Panc1 (cell line): Measurements from ENCODE around the gene KRTAP4-12. TPM values are rescaled to one million over a fixed set of nuclear protein-coding genes. Genes with fewer than 3 reads are reported as not detected.

Experiments
- ATAC-seq: fragments of 200-7000 bp; cut with Tn5 transposase; 2 replicates; pipeline ENCODE4 v1.9.1; 2020; ENCODE audit warnings: mild to moderate bottlenecking, moderate library complexity
- BruUV-seq: library from RNA; stranded (reverse); fragments of 400-500 nt; replicated peaks from 2 replicates; lab custom pipeline; 2021; lab: Mats Ljungman, UMichigan
- CTCF ChIA-PET: fragments of 300-600 bp; sonication (Branson Sonifier 250); formaldehyde crosslinking; loops from one replicate; lab custom pipeline; 2022; ENCODE audit warnings: antibody characterized with exemption; lab: Charles Lee
- POLR2A ChIA-PET: fragments of 300-600 bp; sonication (Branson Sonifier 250); formaldehyde crosslinking; loops from one replicate; lab custom pipeline; 2022; ENCODE audit warnings: antibody characterized with exemption; lab: Charles Lee
- DNase-seq: peaks from one replicate; pipeline ENCODE4 v3.0.0-alpha.2; 2010; ENCODE audit warnings: low read depth, low spot score
- H3K27ac ChIP-seq: 2 replicates; pipeline ENCODE4 v1.5.1; 2011; ENCODE audit warnings: mild to moderate bottlenecking, low read length, inconsistent platforms
- H3K27me3 ChIP-seq: fragments of 200-500 bp; sonication (Bioruptor generic); 2 replicates; pipeline ENCODE4 v1.6.0; 2014; ENCODE audit warnings: low read length, inconsistent platforms; ENCODE audit not compliant: control insufficient read depth, insufficient read depth
- H3K36me3 ChIP-seq: fragments of 200-500 bp; sonication (Bioruptor generic); 2 replicates; pipeline ENCODE4 v1.5.1; 2014; ENCODE audit warnings: inconsistent platforms, mild to moderate bottlenecking, low read length, moderate library complexity; ENCODE audit not compliant: control insufficient read depth, insufficient read depth
- H3K4me1 ChIP-seq: 2 replicates; pipeline ENCODE4 v1.5.1; 2011; ENCODE audit warnings: inconsistent platforms, mild to moderate bottlenecking, low read length, moderate library complexity; ENCODE audit not compliant: control insufficient read depth, insufficient read depth
- H3K4me3 ChIP-seq, 2 experiments: 2 replicates each; pipeline ENCODE4 v1.5.1; 2011 to 2012; ENCODE audit warnings: low read depth in 2 of 2, low read length in 2 of 2, mild to moderate bottlenecking in 2 of 2, inconsistent platforms in 1 of 2, moderate library complexity in 1 of 2
- H3K9me3 ChIP-seq: fragments of 200-500 bp; sonication (Bioruptor generic); 2 replicates; pipeline ENCODE4 v1.5.1; 2014; ENCODE audit warnings: low read depth, mild to moderate bottlenecking, inconsistent platforms, low read length, moderate library complexity; ENCODE audit not compliant: control insufficient read depth, insufficient read depth
- POLR2AphosphoS5 ChIP-seq: IDR thresholded peaks from 2 replicates; pipeline ENCODE4 v1.6.1; 2012; ENCODE audit warnings: mild to moderate bottlenecking, low read depth, low read length, moderate library complexity
- SIN3A ChIP-seq: IDR thresholded peaks from 2 replicates; pipeline ENCODE4 v1.6.1; 2012; ENCODE audit warnings: low read depth, mild to moderate bottlenecking, low read length, moderate library complexity, borderline replicate concordance; ENCODE audit not compliant: insufficient read depth
- TCF7L2 ChIP-seq: IDR thresholded peaks from 2 replicates; pipeline ENCODE4 v1.6.1; 2011; ENCODE audit warnings: mild to moderate bottlenecking, low read depth, low read length, inconsistent platforms
- in situ Hi-C: cut with HindIII; loops from 2 replicates; pipeline ENCODE4 v1.10.0; 2016; ENCODE audit warnings: low sequenced_read_pairs, low pct_unique_long_range_greater_than_20kb
- intact Hi-C: fragments of 100-400 bp; cut with micrococcal nuclease; formaldehyde crosslinking; loops from one replicate; pipeline ENCODE4 v1.10.0; 2022; ENCODE audit not compliant: unreplicated experiment
- total RNA-seq: library from RNA; stranded (reverse); gene quantifications from one replicate; pipeline ENCODE4 v1.2.1, GENCODE V29; 2021; ENCODE audit not compliant: unreplicated experiment
- TF ChIP-seq, protein P1 (sequence below): fragments of 450-650 bp; IDR thresholded peaks from 2 replicates; pipeline ENCODE4 v1.5.1; 2017; ENCODE audit warnings: mild to moderate bottlenecking
- TF ChIP-seq, protein P2 (sequence below), 2 experiments: IDR thresholded peaks; 2 replicates each; pipeline ENCODE4 v1.6.1; 2011 to 2012; ENCODE audit warnings: low read depth in 2 of 2, control low read depth in 1 of 2, low read length in 1 of 2, mild to moderate bottlenecking in 1 of 2, moderate library complexity in 1 of 2; ENCODE audit not compliant: insufficient read depth in 1 of 2

The KRTAP4-12 gene
- total RNA-seq, 1 experiment from 2014 or later, result not detected

DNA sequence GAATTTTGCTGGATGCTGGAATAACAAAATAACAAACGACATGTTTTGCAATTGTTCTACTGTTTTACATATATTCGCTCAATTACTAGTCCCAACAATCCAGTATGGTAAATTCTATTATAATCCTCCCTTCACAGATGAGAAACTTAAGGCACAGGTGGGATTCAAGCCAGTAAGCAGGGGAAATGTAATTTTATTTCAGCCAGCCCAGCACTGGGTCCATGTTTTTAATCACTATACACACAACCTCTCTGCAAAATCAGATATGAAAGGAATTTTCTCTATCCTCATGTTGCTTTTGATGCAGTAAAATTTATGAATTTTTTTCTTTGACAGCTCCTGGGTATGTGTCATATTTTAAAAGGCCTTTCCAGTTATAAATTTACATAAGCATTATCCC is 21.3 kb upstream of the KRTAP4-12 start:
- ChIA-PET POLR2A (no interaction called here), CTCF (no interaction called here)
- Histone ChIP-seq H3K36me3 (no peaks in the 10 kb centered on the region), H3K27me3 (no peaks in the 10 kb centered on the region), H3K4me1 (no peaks in the 10 kb centered on the region), H3K9me3 (no peaks in the 10 kb centered on the region), H3K27ac (no peak overlapping the region), H3K4me3 (no peak overlapping the region)
- no peak for ATAC-seq
- no peak for DNase-seq
- TF ChIP-seq TCF7L2 (no peak), POLR2AphosphoS5 (no peak), SIN3A (no peak)
- TF ChIP-seq, protein P1, sequence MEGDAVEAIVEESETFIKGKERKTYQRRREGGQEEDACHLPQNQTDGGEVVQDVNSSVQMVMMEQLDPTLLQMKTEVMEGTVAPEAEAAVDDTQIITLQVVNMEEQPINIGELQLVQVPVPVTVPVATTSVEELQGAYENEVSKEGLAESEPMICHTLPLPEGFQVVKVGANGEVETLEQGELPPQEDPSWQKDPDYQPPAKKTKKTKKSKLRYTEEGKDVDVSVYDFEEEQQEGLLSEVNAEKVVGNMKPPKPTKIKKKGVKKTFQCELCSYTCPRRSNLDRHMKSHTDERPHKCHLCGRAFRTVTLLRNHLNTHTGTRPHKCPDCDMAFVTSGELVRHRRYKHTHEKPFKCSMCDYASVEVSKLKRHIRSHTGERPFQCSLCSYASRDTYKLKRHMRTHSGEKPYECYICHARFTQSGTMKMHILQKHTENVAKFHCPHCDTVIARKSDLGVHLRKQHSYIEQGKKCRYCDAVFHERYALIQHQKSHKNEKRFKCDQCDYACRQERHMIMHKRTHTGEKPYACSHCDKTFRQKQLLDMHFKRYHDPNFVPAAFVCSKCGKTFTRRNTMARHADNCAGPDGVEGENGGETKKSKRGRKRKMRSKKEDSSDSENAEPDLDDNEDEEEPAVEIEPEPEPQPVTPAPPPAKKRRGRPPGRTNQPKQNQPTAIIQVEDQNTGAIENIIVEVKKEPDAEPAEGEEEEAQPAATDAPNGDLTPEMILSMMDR, result no peak
- TF ChIP-seq, protein P2, sequence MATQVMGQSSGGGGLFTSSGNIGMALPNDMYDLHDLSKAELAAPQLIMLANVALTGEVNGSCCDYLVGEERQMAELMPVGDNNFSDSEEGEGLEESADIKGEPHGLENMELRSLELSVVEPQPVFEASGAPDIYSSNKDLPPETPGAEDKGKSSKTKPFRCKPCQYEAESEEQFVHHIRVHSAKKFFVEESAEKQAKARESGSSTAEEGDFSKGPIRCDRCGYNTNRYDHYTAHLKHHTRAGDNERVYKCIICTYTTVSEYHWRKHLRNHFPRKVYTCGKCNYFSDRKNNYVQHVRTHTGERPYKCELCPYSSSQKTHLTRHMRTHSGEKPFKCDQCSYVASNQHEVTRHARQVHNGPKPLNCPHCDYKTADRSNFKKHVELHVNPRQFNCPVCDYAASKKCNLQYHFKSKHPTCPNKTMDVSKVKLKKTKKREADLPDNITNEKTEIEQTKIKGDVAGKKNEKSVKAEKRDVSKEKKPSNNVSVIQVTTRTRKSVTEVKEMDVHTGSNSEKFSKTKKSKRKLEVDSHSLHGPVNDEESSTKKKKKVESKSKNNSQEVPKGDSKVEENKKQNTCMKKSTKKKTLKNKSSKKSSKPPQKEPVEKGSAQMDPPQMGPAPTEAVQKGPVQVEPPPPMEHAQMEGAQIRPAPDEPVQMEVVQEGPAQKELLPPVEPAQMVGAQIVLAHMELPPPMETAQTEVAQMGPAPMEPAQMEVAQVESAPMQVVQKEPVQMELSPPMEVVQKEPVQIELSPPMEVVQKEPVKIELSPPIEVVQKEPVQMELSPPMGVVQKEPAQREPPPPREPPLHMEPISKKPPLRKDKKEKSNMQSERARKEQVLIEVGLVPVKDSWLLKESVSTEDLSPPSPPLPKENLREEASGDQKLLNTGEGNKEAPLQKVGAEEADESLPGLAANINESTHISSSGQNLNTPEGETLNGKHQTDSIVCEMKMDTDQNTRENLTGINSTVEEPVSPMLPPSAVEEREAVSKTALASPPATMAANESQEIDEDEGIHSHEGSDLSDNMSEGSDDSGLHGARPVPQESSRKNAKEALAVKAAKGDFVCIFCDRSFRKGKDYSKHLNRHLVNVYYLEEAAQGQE (IDR thresholded peaks at IDR 0.05; ENCODE audit: insufficient read depth in 1 of 2, low read depth in 2 of 2, low read length in 1 of 2), result no peak
- intact Hi-C loops (no loop called here), in situ Hi-C loops (no loop called here)
- BruUV-seq, result no TSS peak

- DNase-seq (no peak), ATAC-seq (no peak)
- intact Hi-C loops (no loop called here), in situ Hi-C loops (no loop called here)
- ChIA-PET POLR2A (no interaction called here), CTCF (no interaction called here)
- TF ChIP-seq TCF7L2, result no peak
- TF ChIP-seq, protein P1, result no peak
- TF ChIP-seq POLR2AphosphoS5, result no peak
- TF ChIP-seq SIN3A, result no peak
- TF ChIP-seq, protein P2 (IDR thresholded peaks at IDR 0.05; ENCODE audit: insufficient read depth in 1 of 2, low read depth in 2 of 2, low read length in 1 of 2), result no peak
- Histone ChIP-seq H3K4me3 (no peak overlapping the region), H3K27me3 (no peaks in the 10 kb centered on the region), H3K36me3 (no peaks in the 10 kb centered on the region), H3K4me1 (no peaks in the 10 kb centered on the region), H3K9me3 (no peaks in the 10 kb centered on the region), H3K27ac (no peak overlapping the region)
- BruUV-seq, result no TSS peak
These were observed 20.9 kb upstream of the KRTAP4-12 start for GRCh38 chr17:41144846-41145245.
